ENCODE measurements around the gene DPEP3. TPM values are rescaled to one million over a fixed set of nuclear protein-coding genes. Genes with fewer than 3 reads are reported as not detected.

The DPEP3 gene
- total RNA-seq, 4 donors from 2014 or later, result 0.17 TPM; not detected in 3

DNA sequence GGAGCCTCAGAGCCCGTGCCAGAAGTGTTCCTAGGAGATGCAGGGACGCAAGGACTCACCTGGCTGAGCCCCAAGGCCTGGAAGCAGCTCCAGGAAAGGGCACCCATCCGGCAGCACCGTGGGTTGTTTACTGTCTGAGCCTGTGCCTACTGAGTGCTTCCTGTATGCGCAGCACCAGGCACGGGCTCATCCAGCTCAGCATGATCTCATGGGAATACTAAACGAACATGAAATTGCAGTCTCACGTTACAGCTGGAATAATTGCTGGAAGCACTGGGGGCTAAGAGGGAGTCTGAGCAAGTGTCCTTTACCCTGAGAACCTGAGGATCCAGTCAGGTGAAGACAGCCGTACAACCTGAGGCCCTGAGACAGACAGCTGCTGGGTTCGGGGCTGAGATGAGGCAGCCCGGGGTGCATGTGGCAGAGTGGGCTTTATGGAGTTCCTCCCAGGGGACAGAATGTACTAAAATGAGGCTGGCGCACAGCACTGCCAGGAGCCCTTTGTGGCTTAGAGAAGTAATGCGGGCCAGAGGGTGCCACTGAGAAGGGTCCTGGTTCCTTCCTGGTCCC lies 54.0 kb downstream of the DPEP3 start:
- TF ChIP-seq, protein P1, sequence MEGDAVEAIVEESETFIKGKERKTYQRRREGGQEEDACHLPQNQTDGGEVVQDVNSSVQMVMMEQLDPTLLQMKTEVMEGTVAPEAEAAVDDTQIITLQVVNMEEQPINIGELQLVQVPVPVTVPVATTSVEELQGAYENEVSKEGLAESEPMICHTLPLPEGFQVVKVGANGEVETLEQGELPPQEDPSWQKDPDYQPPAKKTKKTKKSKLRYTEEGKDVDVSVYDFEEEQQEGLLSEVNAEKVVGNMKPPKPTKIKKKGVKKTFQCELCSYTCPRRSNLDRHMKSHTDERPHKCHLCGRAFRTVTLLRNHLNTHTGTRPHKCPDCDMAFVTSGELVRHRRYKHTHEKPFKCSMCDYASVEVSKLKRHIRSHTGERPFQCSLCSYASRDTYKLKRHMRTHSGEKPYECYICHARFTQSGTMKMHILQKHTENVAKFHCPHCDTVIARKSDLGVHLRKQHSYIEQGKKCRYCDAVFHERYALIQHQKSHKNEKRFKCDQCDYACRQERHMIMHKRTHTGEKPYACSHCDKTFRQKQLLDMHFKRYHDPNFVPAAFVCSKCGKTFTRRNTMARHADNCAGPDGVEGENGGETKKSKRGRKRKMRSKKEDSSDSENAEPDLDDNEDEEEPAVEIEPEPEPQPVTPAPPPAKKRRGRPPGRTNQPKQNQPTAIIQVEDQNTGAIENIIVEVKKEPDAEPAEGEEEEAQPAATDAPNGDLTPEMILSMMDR (IDR thresholded peaks at IDR 0.05), result no peak
- TF ChIP-seq POLR2AphosphoS5 (IDR thresholded peaks at IDR 0.05), result peak in 1 of 2 donors; percentile 27
- Histone ChIP-seq H3K27ac (replicated peaks in 1 of 4) (peak overlapping the region; percentile 19 to 51 (median 24)), H3K27me3 (no peaks in the 10 kb centered on the region), H3K4me3 (no peak overlapping the region), H3K9me3 (no peaks in the 10 kb centered on the region), H3K4me1 (peaks cover 30 to 71% (median 57%) of the 10 kb centered on the region in 4 donors), H3K36me3 (peaks cover 11 to 56% (median 46%) of the 10 kb centered on the region in 4 donors)
- intact Hi-C loops (cut with DNase I), result no loop called here
- no peak for DNase-seq (ENCODE audit: extremely low spot score)
- WGBS, result 47% methylated on average over 5 of the region's 13 CpGs

Small RNA genes within 50 kb of the gene (small RNA-seq; reads per million reads assigned to genes)
- 0 reads per million in 3 donors for gene RNU6-359P

Other genes starting within 250 kb of the DPEP3 start
- gene RANBP10, start 173.9 kb downstream of the DPEP3 start, total RNA-seq, result 10 to 100 TPM in 2 of 4 donors, 1 to 10 TPM in 2; 5.8 to 12.2 (median 8.6) TPM
- gene TSNAXIP1, start 173.6 kb downstream of the DPEP3 start, total RNA-seq, result 1 to 10 TPM in 3 of 4 donors, under 1 TPM in 1; 0.83 to 2.2 (median 1.1) TPM
- gene THAP11, start 138.2 kb downstream of the DPEP3 start, total RNA-seq, result 100 to 1,000 TPM in 1 of 4 donors, 10 to 100 TPM in 3; 60.2 to 101 (median 78.3) TPM
- 100 to 1,000 TPM; 101 to 246 (median 174) TPM for gene NUTF2, start 133.6 kb downstream of the DPEP3 start, total RNA-seq
- 10 to 100 TPM; 30.3 to 50.7 (median 33.2) TPM for gene CENPT, start 132.8 kb downstream of the DPEP3 start, total RNA-seq
- gene EDC4, start 107.4 kb downstream of the DPEP3 start, total RNA-seq, result 10 to 100 TPM; 49.9 to 70.9 (median 52.0) TPM
- gene NRN1L, start 95.6 kb downstream of the DPEP3 start, total RNA-seq, result 1 to 10 TPM in 1 of 4 donors, under 1 TPM in 1, not detected in 2; 0.99 to 1.7 TPM
- 10 to 100 TPM; 16.1 to 35.4 (median 26.4) TPM for gene PSKH1, start 87.2 kb downstream of the DPEP3 start, total RNA-seq
- 1 to 10 TPM in 1 of 4 donors, under 1 TPM in 2, not detected in 1; 0.80 to 1.1 (median 0.99) TPM for gene CTRL, start 48.6 kb downstream of the DPEP3 start, total RNA-seq
- 10 to 100 TPM; 17.2 to 51.6 (median 36.1) TPM for gene PSMB10, start 43.6 kb downstream of the DPEP3 start, total RNA-seq
- gene LCAT, start 36.4 kb downstream of the DPEP3 start, total RNA-seq, result 10 to 100 TPM; 13.9 to 43.1 (median 22.0) TPM
- gene SLC12A4, start 11.9 kb downstream of the DPEP3 start, total RNA-seq, result 100 to 1,000 TPM in 1 of 4 donors, 10 to 100 TPM in 3; 65.8 to 142 (median 81.3) TPM
- gene DPEP2, start 19.0 kb upstream of the DPEP3 start, total RNA-seq, result 1 to 10 TPM; 1.4 to 5.5 (median 3.7) TPM
- gene DPEP2NB, start 35.4 kb upstream of the DPEP3 start, total RNA-seq, result not detected
- 10 to 100 TPM in 1 of 4 donors, 1 to 10 TPM in 3; 5.0 to 10.1 (median 8.4) TPM for gene DDX28, start 42.7 kb upstream of the DPEP3 start, total RNA-seq
- gene DUS2, start 42.8 kb upstream of the DPEP3 start, total RNA-seq, result 10 to 100 TPM in 1 of 4 donors, 1 to 10 TPM in 3; 8.4 to 12.5 (median 9.7) TPM
- gene NFATC3, start 104.9 kb upstream of the DPEP3 start, total RNA-seq, result 10 to 100 TPM; 44.6 to 56.8 (median 50.8) TPM

Data from esophagus muscularis mucosa (tissue), 4 donors.